GM21576 (cell line): ENCODE results near the gene PDC.
"Not testable (repeated sequence)": the region's sequence is repeated elsewhere in the genome, so short reads cannot be mapped to it uniquely, and the experiment has no call there.

Source experiments
- ATAC-seq: cut with Tn5 transposase; IDR thresholded peaks from one replicate; pipeline ENCODE4 v1.9.1; 2021; ENCODE audit warnings: mild to moderate bottlenecking, moderate library complexity; ENCODE audit not compliant: unreplicated experiment

Gene PDC

DNA sequence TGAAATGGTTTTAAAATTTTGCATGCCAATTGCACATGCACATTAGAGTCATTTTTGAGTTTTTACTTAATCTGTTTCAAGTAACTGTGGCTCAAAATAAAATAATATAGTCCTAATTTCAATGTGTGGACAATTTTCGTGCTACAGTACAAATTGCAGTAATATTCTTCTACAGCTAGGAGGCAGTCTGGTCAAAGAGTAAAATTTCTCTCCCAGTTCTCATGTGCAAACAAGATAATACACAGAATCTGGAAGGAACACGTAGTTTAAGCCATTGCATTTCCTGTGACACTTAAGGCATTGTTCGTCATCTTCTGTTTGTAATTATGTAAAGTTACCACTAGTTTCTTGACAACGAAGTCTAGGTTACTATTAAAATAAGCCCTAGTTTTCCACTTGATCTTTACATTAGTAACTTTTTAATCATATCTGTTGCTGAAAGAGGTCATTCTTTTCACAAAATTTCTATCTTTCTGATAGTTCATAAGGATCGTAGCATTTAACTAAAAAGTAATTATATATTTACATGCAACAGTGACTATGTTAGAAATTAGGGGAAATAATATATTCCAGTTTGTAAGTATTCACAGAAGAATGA lies 56.4 kb downstream of the PDC start:
- ATAC-seq, result peak; percentile 69

DNA sequence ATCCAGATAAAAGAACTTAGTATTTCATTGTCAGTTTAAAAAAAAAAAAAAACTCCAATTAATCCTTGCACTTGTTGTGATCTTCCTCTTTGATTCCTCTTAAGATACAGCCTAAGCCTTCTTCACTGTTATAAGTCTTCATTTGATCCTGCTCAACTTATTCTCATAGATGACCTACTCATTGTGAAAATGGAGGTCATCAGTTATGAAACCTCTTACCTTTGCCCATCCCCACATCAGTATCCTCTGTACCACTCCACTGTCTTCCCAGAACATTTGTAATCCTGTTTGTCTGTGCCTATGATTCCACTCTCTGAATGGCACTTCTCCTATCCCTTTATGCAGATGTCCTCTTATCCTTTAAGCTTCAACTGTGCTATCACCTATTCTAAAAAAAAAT lies 57.3 kb downstream of the PDC start:
- no peak for ATAC-seq

GRCh38 chr1:186401446-186401845 lies 59.5 kb downstream of the PDC start:
- not testable (repeated sequence) for ATAC-seq
